Measurements from ENCODE around the gene USP15.
"Not testable (repeated sequence)": the region's sequence is repeated elsewhere in the genome, so short reads cannot be mapped to it uniquely, and the experiment has no call there.

Gene USP15

DNA sequence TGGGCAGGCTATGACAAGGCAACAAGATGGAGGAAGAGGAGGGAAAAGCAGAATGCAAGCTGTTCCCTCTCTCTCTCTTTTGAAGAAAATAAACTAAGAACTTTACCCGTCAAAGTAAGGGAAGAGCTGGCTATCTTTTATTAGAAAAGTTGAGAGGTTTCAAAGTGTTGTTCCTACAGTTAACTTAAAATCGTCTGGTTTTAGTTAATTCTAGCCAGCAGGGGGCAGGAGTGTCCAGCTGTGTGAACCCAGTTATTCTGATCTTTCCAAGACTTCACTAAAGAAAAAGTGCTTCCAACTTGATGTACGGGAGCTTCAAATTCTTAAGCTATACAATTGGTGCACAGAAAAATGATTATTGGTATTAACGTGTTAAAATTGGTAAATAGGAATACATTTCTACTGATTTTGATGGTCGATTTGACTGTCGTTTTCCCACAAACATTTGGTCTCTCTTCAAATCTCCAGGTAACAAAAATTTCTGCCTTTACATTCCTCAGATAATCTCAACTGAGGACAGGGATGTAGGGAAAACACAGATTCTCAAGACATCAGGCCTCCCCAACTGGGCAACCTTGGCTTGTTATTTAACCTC, 178.0 kb downstream of the USP15 start:
- DNase-seq (ENCODE audit: low read depth in 2 of 2, low spot score in 1 of 2): peak in 1 of 2 donors; percentile 13

DNA sequence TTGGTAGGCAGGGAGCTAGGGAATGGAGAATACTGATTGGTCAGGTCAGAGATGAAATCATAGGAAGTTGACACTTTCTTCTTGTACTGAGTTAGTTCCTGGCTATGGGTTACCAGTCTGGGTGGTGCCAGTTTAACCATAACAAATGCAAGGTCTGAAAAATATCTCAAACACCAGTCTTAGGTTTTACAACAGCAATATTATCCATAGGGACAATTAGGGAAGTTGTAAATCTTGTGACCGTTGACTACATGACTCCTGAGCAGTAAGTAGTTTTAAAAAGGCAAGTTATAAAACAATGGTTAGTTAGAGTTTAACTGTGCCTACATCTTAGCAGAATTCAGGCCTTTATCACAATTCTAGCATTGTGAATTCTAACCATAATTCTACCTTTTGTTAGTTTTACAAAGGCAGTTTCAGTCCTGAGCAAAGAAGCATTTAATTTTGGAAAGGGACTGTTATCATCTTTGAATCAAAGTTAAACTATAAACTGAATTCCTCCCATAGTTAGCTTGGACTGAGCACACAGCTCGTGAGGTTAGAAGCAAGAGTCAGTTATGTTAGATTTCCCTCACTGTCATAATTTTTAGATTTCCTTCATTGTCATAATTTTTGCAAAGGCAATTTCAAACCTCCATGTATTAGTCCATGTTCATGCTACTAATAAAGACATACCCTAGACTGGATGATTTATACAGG, 186.7 kb downstream of the USP15 start:
- DNase-seq (ENCODE audit: low read depth in 2 of 2, low spot score in 1 of 2): no peak

DNA sequence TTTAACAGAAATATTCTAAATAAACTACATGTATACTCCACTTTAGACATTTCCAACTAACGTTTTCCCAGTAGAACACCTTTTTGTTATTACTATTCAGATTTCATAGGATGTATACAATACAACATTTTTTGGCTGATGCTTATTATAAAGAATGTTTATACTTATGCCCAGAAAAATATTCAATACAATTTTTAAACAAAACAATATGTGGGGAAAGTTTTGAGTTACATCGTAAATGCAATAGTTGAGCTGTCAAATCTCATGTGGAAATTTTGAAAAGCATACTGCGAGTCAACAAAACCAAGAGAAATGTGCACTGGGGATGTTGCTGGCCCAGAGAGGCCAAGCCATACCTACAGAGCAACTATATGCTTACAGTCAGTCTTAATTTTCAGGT, 188.2 kb downstream of the USP15 start:
- no peak for DNase-seq (ENCODE audit: low read depth in 2 of 2, low spot score in 1 of 2)

DNA sequence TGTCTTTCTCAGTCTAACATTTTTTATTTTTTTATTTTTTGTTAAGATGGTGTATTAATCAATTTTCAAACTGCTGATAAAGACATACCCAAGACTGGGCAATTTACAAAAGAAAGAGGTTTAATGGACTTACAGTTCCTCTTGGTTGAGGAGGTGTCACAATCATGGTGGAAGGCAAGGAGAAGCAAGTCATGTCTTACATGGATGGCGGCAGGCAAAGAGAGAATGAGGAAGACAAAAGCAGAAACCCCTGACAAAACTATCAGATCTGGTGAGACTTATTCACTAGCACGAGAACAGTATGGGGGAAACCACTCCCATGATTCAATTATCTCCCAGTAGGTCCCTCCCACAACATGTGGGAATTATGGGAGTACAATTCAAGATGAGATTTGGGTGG, 195.2 kb downstream of the USP15 start:
- not testable (repeated sequence) for DNase-seq (ENCODE audit: low read depth in 2 of 2, low spot score in 1 of 2)

DNA sequence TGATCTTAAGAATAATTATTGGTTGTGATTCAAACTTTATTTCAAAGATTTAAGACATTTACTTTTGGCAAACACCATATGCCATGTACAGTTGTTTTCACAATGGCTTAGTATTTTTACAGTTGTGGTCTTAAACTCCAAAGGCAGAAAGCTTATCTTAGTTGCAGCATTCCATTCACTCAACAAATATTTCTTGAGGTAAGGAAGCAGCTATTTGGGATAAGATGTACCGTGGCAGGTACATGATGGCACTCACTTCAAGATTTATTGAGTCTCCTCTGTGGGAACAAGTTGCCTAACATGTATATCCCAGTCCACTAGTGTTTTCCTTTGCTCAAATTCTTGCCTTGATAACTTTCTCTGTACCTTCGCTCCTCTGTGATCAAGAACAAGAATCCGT, 198.4 kb downstream of the USP15 start:
- no peak for DNase-seq (ENCODE audit: low read depth in 2 of 2, low spot score in 1 of 2)

DNA sequence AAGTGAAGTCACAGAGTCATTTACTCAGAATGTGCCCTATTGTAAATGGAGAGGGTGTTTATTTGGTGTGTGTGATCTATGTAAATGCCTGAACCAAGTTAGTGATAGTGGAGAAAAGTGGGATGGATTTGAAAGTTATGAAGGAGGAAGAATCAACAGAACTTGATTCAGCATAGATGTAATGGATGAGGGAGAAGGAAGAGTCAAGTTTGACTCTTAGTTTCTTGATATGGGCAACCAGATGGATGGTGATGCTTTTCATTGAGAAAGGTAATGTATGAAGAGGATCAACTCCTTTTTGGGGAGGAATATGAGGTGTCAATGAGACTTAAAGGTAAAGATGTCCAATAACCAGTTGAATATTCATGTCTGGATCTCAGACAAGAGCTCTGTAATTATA, 199.8 kb downstream of the USP15 start:
- no peak for DNase-seq (ENCODE audit: low read depth in 2 of 2, low spot score in 1 of 2)

DNA sequence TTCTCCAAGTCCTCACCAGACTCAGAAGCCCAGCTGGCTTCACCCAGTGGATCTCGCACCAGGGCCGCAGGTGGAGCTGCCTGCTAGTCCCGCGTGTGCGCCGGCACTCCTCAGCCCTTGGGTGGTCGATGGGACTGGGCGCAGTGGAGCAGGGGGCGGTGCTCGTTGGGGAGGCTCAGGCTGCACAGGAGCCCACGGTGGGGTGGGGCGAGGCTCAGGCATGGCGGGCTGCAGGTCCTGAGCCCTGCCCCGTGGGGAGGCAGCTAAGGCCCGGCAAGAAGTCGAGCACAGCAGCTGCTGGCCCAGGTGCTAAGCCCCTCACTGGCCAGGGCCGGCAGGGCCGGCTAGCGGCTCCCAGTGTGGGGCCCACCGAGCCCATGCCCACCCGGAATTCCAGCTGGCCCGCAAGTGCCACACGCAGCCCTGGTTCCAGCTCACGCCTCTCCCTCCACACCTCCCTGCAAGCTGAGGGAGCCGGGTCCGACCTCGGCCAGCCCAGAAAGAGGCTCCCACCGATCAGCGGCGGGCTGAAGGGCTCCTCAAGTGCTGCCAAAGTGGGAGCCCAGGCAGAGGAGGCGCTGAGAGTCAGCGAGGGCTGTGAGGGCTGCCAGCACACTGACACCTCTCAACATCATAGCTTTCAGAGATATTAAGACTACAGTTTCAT, 201.1 kb downstream of the USP15 start:
- not testable (repeated sequence) for DNase-seq (ENCODE audit: low read depth in 2 of 2, low spot score in 1 of 2)

GRCh38 chr12:62463252-62463651, 203.0 kb downstream of the USP15 start:
- DNase-seq (ENCODE audit: low read depth in 2 of 2, low spot score in 1 of 2): not testable (repeated sequence)
